GM12864 (cell line): ENCODE data around the gene OR52B6.
"Not testable (repeated sequence)": the region's sequence is repeated elsewhere in the genome, so short reads cannot be mapped to it uniquely, and the experiment has no call there.

Experiments
- DNase-seq: peaks from one replicate; pipeline ENCODE4 v3.0.0-alpha.2; 2011; ENCODE audit warnings: low read depth
- H3K4me3 ChIP-seq: 2 replicates; pipeline ENCODE4 v1.5.1; 2011; ENCODE audit warnings: mild to moderate bottlenecking, low read depth, low read length, control low read depth
- TF ChIP-seq, protein P1 (sequence below): IDR thresholded peaks from 2 replicates; pipeline ENCODE4 v1.5.1; 2011; ENCODE audit warnings: low read depth, mild to moderate bottlenecking, moderate library complexity, low read length, control low read depth, inconsistent platforms; ENCODE audit errors: missing control alignments

Gene OR52B6

DNA sequence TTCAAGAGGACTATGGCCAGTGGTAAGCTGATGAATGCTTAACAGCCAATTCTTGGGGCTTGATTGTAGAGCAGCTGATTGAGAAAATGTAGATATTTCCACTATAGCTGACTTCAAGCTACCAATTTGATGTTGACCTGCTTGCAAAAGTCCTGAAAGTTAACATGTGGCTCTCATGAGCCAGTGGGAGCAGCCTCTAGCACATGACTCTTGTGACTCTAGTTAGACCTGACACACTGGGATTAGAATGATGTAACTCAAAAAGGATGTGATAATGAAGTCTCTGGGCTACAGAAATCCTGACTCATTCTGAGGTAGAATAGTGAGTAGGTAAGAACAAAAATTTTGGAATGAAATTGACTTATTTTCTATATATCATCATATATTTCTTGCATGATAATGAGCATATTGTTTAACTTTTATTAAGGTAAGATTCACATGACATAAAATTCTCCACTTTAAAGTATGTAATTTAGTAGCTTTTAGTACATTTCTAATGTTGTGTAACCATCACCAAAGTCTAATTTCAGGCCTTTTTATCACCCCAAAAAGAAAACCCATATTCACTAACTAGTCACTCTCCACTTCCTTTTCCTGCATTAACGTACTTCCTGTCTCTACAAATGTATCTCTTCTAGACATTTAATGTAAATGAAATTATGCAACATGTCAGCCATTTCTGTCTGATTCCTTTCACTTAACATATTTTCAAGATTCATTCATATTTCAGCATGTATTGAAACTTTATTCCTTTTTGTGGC lies 16.2 kb upstream of the OR52B6 start:
- H3K4me3 ChIP-seq = no peak overlapping the region
- no peak for DNase-seq
- TF ChIP-seq, protein P1, sequence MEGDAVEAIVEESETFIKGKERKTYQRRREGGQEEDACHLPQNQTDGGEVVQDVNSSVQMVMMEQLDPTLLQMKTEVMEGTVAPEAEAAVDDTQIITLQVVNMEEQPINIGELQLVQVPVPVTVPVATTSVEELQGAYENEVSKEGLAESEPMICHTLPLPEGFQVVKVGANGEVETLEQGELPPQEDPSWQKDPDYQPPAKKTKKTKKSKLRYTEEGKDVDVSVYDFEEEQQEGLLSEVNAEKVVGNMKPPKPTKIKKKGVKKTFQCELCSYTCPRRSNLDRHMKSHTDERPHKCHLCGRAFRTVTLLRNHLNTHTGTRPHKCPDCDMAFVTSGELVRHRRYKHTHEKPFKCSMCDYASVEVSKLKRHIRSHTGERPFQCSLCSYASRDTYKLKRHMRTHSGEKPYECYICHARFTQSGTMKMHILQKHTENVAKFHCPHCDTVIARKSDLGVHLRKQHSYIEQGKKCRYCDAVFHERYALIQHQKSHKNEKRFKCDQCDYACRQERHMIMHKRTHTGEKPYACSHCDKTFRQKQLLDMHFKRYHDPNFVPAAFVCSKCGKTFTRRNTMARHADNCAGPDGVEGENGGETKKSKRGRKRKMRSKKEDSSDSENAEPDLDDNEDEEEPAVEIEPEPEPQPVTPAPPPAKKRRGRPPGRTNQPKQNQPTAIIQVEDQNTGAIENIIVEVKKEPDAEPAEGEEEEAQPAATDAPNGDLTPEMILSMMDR = no peak

DNA sequence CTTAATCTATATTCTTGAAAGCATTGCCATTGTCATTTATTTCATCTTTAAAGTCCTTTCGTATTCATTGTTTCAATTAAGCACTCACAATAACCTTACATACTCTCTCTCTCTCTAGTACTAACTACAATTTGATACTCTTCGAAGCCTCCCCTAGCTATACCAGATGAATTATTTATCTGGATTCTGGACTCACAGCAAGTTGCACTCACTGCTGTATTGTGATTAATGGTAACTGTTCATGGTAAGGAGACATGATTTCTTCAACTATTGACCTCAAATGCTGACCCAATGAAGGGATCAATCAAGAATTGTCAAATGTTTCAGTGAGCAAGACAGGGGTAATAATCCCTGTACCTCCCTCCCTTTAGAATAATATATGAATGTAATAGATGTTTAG lies 6.0 kb upstream of the OR52B6 start:
- H3K4me3 ChIP-seq = no peak overlapping the region
- TF ChIP-seq, protein P1 = no peak
- no peak for DNase-seq

DNA sequence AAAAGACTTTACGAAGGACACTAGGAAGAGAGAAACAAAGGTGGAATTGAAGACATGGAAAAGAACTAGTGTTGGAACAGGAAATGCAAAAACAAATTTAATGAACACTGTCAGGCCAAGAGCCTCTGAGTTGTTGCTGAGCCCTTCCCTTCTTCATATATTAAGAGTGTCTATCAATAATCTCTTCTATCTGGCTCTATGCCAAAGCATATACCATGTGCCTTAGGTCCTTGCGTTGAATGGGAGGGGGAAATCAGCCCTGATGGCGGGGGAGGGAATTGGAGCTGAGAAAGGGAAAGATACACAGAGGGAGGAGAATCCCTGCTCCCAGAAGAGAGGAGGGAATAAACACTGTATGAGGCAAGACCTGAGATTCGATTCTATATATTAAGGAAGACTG lies 5.5 kb upstream of the OR52B6 start:
- no peak overlapping the region for H3K4me3 ChIP-seq
- TF ChIP-seq, protein P1 = no peak
- DNase-seq = no peak

DNA sequence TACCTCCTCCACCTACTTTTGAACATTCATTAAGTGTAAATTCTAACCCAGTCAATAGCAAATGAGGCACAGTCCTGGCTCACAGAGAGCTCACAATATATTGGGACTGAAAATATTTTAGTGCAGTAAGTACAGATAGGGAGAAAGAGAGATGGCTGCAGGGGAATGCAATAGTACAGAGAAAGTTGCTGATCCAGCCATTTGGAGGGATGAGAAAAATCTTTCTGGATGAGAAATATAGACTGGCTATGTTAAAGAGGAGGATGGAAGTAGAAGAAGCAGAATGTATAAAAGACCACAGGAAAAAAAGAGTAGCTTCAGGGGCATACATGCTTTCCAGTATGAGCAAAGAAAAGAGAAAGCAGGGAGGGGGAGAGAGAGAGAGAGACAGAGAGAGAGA lies 3.6 kb upstream of the OR52B6 start:
- no peak overlapping the region for H3K4me3 ChIP-seq
- no peak for DNase-seq
- TF ChIP-seq, protein P1 = no peak

DNA sequence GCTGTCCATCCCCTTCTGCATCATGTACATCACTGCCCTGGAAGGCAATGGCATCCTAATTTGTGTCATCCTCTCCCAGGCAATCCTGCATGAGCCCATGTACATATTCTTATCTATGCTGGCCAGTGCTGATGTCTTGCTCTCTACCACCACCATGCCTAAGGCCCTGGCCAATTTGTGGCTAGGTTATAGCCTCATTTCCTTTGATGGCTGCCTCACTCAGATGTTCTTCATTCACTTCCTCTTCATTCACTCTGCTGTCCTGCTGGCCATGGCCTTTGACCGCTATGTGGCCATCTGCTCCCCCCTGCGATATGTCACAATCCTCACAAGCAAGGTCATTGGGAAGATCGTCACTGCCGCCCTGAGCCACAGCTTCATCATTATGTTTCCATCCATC lies 337 bp downstream of the OR52B6 start:
- no peak for DNase-seq

DNA sequence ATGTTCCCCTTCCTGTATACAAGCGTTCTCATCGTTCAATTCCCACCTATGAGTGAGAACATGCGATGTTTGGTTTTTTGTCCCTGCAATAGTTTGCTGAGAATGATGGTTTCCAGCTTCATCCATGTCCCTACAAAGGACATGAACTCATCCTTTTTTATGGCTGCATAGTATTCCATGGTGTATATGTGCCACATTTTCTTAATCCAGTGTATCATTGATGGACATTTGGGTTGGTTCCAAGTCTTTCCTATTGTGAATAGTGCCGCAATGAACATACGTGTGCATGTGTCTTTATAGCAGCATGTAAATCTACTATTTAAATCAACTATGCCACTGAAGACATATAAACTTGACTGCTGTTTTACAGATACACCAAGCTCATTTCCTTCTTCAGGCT lies 3.8 kb downstream of the OR52B6 start:
- not testable (repeated sequence) for DNase-seq, H3K4me3 ChIP-seq

More for the DNA sequence above, 337 bp downstream of the OR52B6 start:
- TF ChIP-seq, protein P1 = no peak
- H3K4me3 ChIP-seq = no peak overlapping the region

DNA sequence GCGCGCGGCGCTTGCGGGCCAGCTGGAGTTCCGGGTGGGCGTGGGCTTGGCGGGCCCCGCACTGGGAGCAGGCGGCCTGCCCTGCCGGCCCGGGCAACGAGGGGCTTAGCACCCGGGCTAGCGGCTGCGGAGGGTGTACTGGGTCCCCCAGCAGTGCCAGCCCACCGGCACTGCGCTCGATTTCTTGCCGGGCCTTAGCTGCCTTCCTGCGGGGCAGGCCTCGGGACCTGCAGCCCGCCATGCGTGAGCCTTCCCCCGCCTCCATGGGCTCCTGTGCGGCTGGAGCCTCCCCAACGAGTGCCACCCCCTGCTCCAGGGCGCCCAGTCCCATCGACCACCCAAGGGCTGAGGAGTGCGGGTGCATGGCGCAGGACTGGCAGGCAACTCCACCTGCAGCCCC lies 9.2 kb downstream of the OR52B6 start:
- H3K4me3 ChIP-seq, DNase-seq: not testable (repeated sequence)

DNA sequence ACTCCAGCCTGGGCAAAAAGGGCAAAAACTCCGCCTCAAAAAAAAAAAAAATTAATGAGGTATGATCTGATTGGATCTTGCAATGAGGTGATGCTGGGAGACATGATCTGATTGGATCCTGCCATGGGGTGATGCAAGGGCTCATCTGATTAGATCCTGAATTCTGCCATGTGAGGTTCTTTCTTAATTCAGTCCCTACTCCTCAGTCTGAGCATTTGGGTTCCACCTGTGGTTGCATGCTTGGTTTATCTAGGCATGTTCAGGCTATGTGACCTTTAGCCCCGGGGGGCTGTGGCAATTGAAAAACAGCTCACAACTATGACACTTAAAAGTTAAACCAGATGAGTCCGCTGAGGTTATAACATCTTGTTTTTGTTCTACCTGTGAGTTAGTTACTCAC lies 10.9 kb downstream of the OR52B6 start:
- DNase-seq = no peak
- TF ChIP-seq, protein P1 = no peak
- no peak overlapping the region for H3K4me3 ChIP-seq
